ENCODE data around the gene OR2T6.
"Not testable (repeated sequence)": the region's sequence is repeated elsewhere in the genome, so short reads cannot be mapped to it uniquely, and the experiment has no call there.

Gene OR2T6, protein sequence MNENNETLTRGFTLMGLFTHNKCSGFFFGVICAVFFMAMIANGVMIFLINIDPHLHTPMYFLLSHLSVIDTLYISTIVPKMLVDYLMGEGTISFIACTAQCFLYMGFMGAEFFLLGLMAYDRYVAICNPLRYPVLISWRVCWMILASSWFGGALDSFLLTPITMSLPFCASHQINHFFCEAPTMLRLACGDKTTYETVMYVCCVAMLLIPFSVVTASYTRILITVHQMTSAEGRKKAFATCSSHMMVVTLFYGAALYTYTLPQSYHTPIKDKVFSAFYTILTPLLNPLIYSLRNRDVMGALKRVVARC

DNA sequence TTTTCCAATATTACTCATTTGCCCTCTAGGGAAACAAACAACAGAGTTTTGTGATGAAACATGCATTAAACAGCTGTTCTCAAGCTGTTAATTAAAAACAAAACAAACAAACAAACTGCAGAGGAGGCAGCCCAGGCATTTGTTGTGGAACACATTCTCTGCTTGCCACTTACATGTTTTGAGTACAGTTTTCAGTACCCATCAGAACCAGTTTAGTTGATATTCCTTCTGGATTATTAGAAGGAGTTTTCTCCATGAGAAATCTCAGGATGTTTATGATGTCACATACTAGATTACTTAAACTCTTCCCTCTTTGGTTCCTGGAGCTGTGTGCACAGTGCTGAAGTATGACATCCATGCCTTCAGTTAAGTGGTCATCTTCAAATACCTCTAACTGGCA, at the start of gene OR2T6:
Gene OR2T6 (plus strand): TSS at position 301 of the 400 bp plus-strand sequence. CDS start 11,863 bp downstream, outside the sequence.
- no peak for DNase-seq

DNA sequence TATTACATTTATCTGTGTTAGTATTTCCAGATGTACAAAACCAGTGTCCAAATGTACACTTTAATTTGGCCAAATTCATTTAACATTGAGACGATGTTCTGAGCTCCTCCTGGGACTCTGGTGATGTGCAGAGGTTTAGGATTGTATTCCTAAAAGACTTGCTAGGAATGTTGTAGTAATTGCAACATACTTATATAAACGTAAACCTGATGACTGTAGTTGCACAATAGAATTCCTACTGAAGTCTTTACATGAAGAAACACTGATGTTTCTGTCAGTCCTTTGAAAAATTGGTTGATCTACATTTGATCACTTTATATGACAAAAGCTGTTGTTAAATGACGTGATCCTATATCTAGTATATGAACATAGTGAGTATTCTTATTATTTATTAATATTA, 32.1 kb upstream of the OR2T6 start:
- no peak for DNase-seq

DNA sequence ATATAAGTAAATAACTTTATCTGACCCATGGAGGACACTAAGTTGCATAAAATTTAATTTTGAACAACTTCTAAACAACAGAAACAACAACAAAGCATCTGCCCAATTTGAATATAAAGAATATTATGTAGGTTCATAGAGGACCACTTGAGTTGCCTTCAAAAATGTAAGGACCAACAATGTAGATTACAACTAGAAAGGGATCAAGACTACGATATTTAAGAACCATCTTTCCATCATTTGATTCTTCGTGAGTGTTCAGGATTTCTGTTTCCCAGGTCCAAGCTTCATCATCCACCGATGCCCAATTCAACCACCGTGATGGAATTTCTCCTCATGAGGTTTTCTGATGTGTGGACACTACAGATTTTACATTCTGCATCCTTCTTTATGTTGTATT, 27.1 kb upstream of the OR2T6 start, which contains the start of gene OR14C36:
Gene OR14C36 (plus strand): TSS at position 301 of the 400 bp plus-strand sequence. CDS start 0 bp downstream, at position 301.
- no peak for DNase-seq

DNA sequence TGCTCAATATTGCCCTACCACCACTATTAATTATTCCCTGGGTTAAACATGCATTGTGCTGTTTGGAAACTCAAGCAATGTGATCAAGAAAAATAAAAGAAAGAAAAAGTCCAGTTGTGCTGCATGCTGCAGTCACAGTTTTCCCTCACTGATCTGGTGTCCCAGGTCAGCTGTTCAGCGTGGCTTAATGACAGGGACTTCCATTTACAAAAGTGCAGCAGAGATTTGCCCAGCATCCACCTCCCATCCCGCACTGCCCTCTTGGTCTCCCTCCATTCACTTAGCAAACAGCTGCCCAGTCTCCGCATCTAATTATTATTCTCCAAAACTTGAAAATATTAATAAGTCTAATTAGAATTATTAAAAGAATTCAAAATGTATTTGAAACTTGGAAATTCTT, 16.1 kb upstream of the OR2T6 start:
- no peak for DNase-seq

DNA sequence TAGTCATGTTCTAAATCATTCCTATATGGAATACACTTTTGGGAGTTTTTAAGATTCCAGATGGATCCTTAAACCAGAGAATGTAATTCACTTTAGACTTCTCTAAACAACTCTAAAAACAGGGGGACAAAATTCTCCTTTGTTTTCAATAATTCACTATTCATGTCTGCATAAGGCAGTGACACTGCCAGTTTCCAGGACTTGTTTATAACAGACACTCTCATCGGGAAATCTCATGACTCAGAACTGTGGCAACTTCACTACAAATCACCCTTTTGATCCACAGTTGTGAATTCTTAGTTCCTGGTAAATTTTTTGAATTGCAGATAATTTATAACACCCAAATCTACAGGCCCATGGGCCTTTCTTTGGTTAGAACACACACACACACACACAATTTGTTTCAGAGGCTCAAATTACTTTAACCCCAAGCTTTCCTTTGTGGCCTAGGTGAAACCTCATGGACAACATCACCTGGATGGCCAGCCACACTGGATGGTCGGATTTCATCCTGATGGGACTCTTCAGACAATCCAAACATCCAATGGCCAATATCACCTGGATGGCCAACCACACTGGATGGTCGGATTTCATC, 14.3 kb upstream of the OR2T6 start, which contains the start of gene OR2T4:
Gene OR2T4 (plus strand): TSS at position 545 of the 595 bp plus-strand sequence. CDS start 0 bp downstream, at position 545.
- DNase-seq: no peak

DNA sequence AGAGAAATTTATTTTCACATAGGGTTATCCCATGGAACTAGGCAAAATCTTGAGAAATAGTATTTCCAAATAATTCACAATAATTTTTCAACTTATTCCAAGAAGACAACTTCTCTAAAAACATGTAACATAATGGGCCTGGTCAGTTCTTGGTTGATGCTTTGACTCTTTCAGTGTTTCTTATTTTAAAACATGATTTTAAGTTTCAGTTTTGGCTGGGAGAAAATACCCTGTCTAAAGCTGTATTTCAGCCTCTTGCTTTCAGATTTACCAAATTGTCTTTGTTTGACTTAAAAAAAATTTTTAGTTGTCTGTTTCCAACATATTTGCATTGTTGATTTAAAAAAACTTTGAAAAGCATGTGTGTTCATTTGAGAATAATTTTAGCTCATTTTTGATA, 8.9 kb upstream of the OR2T6 start:
- no peak for DNase-seq

DNA sequence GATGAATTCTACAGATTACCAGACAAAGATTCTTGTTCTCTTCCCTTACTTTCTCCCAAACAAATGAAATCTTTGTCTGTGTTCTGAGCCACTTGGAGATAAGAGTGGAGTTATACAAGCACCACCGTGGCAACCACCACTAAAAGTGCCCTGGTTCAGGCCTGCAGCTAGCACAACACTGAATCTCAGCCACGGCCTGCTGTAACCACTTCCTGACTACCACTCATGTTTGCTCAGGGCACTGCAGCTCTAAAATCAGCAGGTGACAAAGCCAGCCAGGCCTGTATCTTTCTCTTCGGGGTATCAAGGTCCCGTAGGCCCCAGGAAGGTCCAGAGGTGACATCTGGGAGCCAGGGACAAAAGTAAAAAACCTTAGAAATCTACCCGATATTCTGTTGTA, 3.2 kb upstream of the OR2T6 start:
- no peak for DNase-seq

DNA sequence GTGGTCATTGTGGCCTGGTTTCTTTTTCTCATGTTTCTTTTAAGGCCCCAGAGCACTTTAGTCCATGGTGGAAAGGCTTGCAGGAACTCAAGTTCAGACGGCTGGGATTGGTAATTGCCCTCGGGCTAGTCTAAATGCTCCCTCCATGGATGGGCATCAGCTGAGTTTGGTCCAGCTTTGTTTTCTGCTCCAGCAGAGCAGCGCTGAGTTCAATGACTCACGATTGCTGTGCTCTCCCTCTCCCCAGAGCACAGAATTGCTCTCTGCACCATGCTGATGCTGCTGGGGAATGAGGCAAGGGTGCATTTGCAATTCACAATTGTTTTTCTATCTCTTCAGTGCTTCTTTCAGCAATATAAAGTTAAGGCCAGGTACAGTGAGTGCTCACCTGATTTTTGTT, 1.8 kb upstream of the OR2T6 start:
- DNase-seq: no peak

DNA sequence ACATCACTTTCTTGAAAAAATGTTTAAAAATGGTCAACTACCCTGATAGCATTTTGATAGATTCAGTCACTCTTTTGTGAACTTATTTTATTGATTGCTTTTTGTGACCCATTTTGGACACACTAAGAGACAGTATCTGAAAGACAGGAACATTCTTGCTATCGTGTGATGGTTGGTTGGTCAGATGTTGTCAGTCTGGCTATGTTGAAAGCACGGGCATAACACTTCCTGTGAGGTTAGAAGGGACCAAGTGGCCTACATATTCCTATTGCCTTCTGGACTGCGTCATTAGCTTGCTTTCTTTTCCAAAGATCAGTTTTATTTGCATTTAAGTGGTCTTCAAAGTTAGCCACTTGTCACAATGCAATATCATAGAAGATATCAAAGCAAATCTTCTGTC, 1.4 kb downstream of the OR2T6 start:
- no peak for DNase-seq

DNA sequence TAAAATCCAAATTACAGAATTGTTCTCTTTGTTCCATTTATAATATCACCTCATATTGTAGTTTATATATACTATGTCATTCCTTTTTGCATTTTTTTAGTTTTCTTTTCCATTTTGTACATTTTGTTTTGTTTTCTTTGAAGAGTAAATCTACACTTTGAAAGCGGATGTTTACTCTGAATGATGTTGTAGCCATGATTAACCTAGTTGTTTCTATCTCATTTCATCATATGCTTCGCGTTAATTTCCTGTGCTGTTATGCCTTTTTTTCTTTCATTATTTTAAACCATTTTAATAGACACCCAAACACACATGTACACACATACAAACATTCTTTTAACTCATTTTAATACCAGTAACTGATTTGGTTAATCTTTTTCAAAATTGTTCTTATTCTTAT, 5.3 kb downstream of the OR2T6 start:
- DNase-seq: no peak

DNA sequence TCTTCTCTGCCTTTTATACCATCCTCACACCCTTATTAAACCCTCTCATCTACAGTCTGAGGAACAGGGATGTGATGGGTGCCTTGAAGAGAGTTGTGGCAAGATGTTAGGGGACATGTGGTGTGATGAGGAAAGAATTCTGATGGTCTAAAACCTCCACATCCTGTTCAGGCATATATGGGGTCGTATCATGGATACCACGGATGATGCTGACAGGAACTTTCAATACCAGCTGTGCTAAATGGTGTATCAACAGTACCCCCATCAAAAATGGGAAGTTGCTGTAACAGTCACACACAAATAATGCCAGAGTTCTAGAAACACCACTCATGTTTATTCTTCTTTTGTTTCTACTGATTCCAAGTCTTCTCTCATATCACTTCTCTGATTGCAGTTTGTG, 12.9 kb downstream of the OR2T6 start:
- no peak for DNase-seq

DNA sequence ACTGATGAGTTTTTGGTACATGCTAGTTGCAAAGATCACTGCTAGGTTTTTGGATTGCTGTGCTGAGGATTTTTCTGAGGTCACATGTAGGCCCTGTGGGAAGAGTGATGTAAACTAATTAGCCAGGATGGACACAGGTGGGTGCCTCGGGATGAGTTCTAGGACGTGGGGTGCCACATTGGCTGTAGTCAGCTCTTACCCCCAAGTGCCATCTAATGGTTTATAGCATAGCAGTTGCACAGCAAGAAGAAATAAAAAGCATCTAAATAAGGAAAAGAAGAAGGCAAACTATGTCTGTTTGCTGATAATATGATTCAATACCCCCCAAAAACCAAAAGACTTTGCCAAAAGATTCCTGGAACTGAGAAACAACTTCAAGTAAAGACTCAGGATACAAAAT, 17.5 kb downstream of the OR2T6 start:
- DNase-seq: no peak

DNA sequence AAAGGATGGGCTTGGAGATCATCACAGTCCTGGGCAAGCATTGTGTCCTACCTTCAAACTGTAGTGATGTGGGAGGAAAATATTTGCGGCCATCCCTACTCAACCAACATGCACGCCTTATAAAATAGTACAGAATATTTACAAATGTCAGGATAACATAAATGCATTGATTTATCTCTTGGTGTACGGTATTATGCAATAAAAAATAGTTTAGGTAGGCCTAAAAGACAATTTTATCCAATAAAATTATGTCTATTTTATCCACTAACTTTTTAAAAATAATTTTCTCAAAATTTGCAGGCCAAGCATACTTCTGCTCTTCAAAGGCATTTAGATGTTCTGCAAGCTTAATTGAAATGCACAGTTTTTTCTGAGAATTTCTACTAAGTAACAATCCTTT, 27.2 kb downstream of the OR2T6 start, which contains the start of gene OR2T1:
Gene OR2T1 (plus strand): TSS at position 301 of the 400 bp plus-strand sequence. CDS start 3,100 bp downstream, outside the sequence.
- DNase-seq: no peak

DNA sequence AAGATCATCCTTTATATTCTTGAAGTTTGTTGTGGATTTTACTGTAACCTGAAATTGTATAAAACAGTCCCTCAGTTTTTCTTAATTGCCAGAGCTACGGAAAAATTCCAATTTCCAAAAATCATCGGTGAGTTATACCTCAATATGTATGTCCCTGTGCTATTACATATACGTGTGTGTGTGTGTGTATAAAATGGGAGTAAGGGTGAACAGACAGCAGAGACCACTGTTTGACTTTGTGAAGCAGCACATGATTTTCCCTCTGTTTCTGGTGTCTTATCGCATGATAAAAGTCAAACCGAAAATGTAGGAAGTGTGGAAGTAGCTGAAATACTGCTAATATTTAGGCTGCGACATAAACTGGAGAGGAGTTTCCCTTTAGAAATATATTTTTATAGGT, 28.5 kb downstream of the OR2T6 start:
- DNase-seq: no peak

DNA sequence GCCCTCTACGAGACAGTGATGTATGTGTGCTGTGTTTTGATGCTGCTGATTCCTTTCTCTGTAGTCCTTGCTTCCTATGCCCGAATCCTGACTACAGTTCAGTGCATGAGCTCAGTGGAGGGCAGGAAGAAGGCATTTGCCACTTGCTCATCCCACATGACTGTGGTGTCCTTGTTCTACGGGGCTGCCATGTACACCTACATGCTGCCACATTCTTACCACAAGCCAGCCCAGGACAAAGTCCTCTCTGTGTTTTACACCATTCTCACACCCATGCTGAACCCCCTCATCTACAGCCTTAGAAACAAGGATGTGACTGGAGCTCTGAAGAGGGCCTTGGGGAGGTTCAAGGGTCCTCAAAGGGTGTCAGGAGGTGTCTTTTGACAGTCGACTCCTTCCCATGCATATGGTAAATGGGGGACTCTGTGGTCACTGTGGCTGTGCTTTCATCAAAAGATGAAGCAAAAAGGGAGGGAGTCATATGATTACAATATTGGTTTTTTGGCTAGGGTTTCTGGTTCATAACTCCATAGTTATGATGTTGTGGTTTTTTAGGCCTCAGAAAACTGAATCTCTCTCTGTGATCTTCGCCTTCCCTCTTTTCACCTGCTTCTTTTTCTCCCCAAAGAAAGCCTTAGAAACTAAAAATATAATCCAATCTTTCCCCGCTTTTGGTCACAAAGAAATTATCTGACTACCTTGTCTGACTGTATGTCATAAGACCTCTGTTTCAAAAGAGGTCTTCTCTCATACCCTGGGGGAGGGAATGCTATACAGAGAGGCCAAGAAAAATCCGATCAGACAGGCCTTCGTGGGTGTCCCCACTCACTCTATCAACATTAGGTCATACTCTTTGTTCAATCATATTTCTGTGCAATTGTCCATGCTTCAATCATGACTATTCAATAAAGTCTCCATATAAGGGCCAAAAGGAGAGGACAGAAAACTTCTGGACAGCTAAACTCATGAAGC, 31.5 kb downstream of the OR2T6 start:
- DNase-seq: no peak

DNA sequence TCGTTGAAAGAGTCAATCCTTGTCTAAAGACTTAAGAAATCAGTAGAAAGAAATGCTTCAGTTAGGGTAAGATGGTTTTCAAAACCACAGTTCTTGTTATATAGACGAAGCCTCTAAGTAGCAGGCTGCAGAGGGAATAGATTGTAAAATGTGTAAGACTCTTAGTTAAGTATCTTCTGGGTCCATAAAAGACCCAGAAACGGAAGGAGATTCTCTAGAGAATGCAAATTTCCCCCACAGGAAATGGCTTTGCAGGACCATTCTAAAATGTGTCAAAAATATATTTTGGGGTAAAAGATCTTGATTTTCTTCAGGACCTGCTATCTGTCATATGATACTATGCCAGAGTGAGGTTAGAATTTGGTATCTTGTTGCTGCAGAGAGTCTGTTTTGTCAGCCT, 40.7 kb downstream of the OR2T6 start:
- DNase-seq: no peak

DNA sequence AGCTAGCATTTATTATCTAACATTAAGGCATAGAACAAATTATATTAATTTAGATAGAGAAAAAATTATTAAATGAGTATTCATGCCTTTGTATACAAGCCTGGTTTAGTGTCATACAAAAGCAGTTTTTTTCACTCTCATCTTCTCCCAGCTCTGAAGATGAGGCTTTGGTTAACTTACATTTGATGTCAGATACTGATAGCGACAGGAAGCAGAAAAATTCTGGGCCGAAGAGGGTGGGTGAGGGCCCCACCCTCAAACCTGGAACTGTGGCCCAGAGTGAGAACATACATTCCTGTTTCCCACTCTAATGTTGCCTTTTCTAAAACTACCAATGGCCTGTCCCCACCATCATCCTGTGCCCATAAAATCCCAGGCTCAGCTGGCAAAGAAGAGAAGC, 42.3 kb downstream of the OR2T6 start:
- DNase-seq: no peak

DNA sequence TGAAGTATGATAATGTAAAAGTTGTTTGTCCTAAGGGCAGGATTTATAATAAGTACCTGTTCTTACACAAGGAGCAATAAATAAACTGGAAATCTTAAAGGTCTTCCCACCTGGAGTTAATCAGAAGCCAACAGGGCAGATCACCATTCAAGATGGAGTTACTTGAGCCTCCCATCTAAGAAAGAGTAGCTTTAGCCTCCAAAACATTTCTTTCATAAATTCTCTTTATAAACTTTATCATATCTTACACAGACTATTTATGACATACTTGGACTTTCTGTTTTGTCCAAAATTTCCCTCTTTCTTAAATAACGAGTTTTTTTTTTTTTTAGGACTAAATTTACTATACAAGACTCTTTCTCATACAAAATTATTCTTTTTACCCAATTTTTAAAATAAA, 45.8 kb downstream of the OR2T6 start:
- DNase-seq: no peak

DNA sequence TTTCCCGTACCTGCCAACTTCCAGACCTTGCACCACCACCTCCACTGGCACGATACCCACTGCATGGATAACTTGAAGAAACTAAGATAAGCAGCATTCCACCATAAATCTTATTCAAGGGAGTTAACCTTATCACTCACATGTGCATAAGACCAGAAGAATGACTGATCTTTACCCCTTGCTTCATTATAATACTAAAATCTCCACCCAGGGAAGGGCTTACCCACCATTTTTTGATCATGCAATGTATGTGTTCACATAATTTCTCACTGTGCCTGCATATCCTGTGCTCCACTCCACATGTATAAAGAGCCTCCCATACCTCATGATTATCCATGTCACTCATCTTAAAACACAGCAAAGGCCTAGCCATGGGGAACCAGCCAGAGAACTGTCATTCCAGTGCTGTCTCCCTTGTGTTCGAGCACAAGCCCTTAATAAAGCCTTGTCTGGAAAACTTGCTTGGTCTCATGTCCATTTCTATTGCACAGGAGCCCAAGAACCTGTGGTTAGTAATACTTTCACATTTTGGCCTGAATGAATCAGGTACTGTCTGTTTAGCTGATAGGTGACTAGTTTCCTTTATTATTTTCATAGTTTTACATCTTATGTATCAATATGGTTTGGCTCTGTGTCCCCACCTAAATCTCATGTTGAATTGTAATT, 52.1 kb downstream of the OR2T6 start:
- DNase-seq: not testable (repeated sequence)

DNA sequence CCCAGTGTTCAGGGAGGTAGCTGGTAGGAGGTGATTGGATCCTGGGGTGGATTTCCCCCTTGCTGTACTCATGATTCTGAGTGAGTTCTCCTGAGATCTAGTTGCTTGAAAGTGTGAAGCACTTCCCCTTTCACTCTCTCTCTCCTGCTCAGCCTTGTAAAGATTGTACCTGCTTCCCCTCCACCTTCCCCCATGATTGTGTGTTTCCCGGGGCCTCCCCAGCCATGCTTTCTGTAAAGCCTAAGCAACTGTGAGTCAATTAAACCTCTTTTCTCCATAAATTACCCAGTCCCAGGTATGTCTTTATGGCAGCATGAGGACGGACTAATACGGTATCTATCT, 52.6 kb downstream of the OR2T6 start:
- DNase-seq: not testable (repeated sequence)

DNA sequence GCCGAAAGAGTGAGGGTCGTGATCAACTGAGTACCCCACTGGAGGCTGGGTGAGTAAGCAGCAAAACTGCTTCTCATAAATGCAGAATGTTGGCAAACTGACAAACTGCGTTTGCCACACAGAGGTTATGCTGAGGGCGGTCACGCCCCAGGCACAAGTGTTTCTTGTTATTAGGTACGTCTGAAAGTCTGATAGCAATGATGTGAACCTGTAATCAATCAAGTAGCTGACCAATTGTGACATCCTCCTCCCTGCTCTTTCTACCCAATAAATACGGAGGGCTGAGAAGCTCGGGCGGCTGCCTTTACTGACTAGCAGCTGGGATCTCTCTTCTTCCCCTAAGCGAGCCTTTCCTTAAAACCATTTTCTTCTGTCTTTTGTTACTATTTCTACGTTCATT, 56.1 kb downstream of the OR2T6 start:
- not testable (repeated sequence) for DNase-seq

DNA sequence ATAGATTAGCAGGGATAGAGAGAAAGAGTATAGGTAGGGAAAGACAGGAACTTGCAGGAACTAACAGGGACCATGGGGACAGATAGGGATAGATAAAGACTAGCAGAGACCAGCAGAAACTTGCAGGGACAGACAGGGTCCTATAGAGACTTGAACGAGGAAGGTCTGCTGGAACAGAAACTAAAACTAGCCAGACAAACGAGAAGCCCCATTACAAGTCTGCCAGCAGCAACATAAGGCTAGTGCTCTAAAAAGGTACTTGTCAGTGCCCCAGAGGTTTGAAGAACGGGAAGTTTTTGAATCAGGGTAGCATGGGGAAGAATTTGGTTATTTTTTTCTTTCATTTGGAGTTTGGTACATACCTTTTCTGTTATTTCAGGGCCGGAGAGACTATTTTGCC, 56.7 kb downstream of the OR2T6 start:
- DNase-seq: not testable (repeated sequence)
